ENCODE measurements around the gene TWIST1.

Gene TWIST1

GRCh38 chr7:19097165-19098055, 20.0 kb downstream of the TWIST1 start:
- no peak for DNase-seq (ENCODE audit: low read depth in 2 of 2)

- no peak for DNase-seq (ENCODE audit: low read depth in 2 of 2)
These were observed 22.0 kb downstream of the TWIST1 start for GRCh38 chr7:19095353-19095860.

- no peak for DNase-seq (ENCODE audit: low read depth in 2 of 2)
These were observed 22.7 kb downstream of the TWIST1 start for GRCh38 chr7:19094598-19095352.

DNA sequence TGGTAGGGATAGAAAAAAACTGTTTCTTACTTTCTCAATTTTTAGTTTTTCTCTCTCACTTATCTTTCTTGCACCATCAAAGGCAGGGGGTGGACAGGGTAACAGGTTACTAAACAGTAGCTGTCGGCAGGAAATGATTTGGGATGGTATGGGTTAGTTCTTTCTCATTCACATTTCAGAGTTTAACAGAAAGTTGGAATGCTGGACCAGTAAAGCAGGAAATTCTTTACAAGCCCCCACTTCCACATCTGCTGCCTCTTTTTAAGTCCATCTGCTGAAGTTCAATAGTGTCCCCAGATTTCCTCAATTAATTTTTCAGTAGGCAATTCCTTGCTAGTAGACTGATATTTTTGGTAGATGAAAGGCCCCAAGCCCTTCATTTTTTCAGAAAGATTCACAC, 23.3 kb downstream of the TWIST1 start:
- DNase-seq (ENCODE audit: low read depth in 2 of 2): no peak

DNA sequence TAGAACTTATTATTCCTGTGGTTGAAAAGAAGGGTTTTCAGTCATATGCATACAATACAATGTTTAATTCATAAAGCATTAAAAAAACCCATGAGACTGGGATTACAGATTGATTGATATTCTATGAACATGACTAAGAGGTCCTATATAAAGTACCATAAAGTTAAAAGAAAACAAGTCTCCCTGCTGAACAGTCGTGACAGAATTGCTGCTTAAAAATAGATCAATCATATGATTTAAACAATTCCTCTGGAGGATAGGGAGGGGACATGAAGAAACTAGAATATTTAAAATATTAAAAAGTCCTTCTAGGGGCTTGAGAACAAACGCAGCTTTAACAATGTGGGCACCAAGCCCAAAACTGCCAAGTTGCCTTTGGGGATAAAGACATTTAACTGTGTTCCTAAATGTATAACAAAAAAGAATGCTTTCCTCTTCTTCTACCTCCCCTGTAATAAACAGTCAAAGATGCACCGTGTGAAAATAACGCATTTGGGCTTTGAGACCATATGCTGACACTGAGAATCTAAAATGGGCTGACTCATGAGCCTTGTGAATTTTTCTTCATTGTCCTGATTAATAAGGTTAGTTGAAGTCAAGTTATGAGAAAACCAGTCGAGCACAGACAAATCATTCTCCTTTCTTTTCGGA, 25.8 kb downstream of the TWIST1 start:
- no peak for DNase-seq (ENCODE audit: low read depth in 2 of 2)

- DNase-seq (ENCODE audit: low read depth in 2 of 2): no peak
These were observed 26.9 kb downstream of the TWIST1 start for GRCh38 chr7:19090526-19090925.

- DNase-seq (ENCODE audit: low read depth in 2 of 2): no peak
These were observed 27.6 kb downstream of the TWIST1 start for GRCh38 chr7:19089797-19090196.

GRCh38 chr7:19089378-19089777, 28.1 kb downstream of the TWIST1 start:
- no peak for DNase-seq (ENCODE audit: low read depth in 2 of 2)

DNA sequence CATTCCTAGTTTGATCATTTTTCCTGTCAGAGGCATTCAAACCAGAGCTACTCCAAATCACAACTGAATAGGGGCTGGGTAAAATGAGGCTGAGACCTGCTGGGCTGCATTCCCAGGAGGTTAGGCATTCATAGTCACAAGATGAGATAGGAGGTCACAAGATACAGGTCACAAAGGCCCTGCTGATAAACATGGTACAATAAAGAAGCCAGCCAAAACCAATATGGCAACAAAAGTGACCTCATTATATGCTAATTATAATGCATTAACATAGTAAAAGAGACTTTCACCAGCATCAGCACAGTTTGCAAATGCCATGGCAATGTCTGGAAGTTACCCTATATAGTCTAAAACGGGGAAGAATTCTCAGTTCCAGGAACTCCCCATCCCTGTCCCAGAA, 37.3 kb downstream of the TWIST1 start:
- no peak for DNase-seq (ENCODE audit: low read depth in 2 of 2)

GRCh38 chr7:19079066-19079465, 38.4 kb downstream of the TWIST1 start:
- no peak for DNase-seq (ENCODE audit: low read depth in 2 of 2)

GRCh38 chr7:19069842-19070241, 47.6 kb downstream of the TWIST1 start:
- DNase-seq (ENCODE audit: low read depth in 2 of 2): no peak

GRCh38 chr7:19066170-19066569, 51.3 kb downstream of the TWIST1 start:
- no peak for DNase-seq (ENCODE audit: low read depth in 2 of 2)
